ENCODE measurements around the gene DSG3. TPM values are rescaled to one million over a fixed set of nuclear protein-coding genes. Genes with fewer than 3 reads are reported as not detected.

DSG3 gene
- total RNA-seq, 1 donor from 2014 or later, result not detected

GRCh38 chr18:31430554-31430953 is 17.0 kb upstream of the DSG3 start:
- no peak for DNase-seq (ENCODE audit: extremely low read depth, low read depth, low spot score)

- DNase-seq (ENCODE audit: extremely low read depth, low read depth, low spot score), result no peak
Measured at GRCh38 chr18:31432316-31432715, 15.2 kb upstream of the DSG3 start.

GRCh38 chr18:31436825-31437224 is 10.7 kb upstream of the DSG3 start:
- no peak for DNase-seq (ENCODE audit: extremely low read depth, low read depth, low spot score)

GRCh38 chr18:31438402-31438801 is 9.1 kb upstream of the DSG3 start:
- no peak for DNase-seq (ENCODE audit: extremely low read depth, low read depth, low spot score)

- no peak for DNase-seq (ENCODE audit: extremely low read depth, low read depth, low spot score)
Measured at GRCh38 chr18:31439807-31440325, 7.7 kb upstream of the DSG3 start.

- DNase-seq (ENCODE audit: extremely low read depth, low read depth, low spot score), result no peak
Measured at GRCh38 chr18:31440787-31441186, 6.8 kb upstream of the DSG3 start.

- DNase-seq (ENCODE audit: extremely low read depth, low read depth, low spot score), result no peak
Measured at GRCh38 chr18:31441493-31441892, 6.0 kb upstream of the DSG3 start.

- DNase-seq (ENCODE audit: extremely low read depth, low read depth, low spot score), result no peak
Measured at GRCh38 chr18:31444142-31444541, 3.4 kb upstream of the DSG3 start.

GRCh38 chr18:31445908-31446307 is 1.6 kb upstream of the DSG3 start:
- DNase-seq (ENCODE audit: extremely low read depth, low read depth, low spot score), result no peak

GRCh38 chr18:31446854-31447253 is 687 bp upstream of the DSG3 start:
- no peak for DNase-seq (ENCODE audit: extremely low read depth, low read depth, low spot score)

- no peak for DNase-seq (ENCODE audit: extremely low read depth, low read depth, low spot score)
Measured at GRCh38 chr18:31450409-31450808, 2.9 kb downstream of the DSG3 start.

- DNase-seq (ENCODE audit: extremely low read depth, low read depth, low spot score), result no peak
Measured at GRCh38 chr18:31451625-31452024, 4.1 kb downstream of the DSG3 start.

- DNase-seq (ENCODE audit: extremely low read depth, low read depth, low spot score), result no peak
Measured at GRCh38 chr18:31454066-31454708, 6.6 kb downstream of the DSG3 start.

GRCh38 chr18:31469629-31470028 is 22.1 kb downstream of the DSG3 start:
- DNase-seq (ENCODE audit: extremely low read depth, low read depth, low spot score), result no peak

GRCh38 chr18:31478688-31479087 is 31.1 kb downstream of the DSG3 start:
- no peak for DNase-seq (ENCODE audit: extremely low read depth, low read depth, low spot score)

GRCh38 chr18:31482051-31482450 is 34.5 kb downstream of the DSG3 start:
- no peak for DNase-seq (ENCODE audit: extremely low read depth, low read depth, low spot score)

GRCh38 chr18:31483396-31483795 is 35.9 kb downstream of the DSG3 start:
- no peak for DNase-seq (ENCODE audit: extremely low read depth, low read depth, low spot score)

GRCh38 chr18:31484461-31484860 is 36.9 kb downstream of the DSG3 start:
- no peak for DNase-seq (ENCODE audit: extremely low read depth, low read depth, low spot score)

- no peak for DNase-seq (ENCODE audit: extremely low read depth, low read depth, low spot score)
Measured at GRCh38 chr18:31486165-31486564, 38.6 kb downstream of the DSG3 start.

- DNase-seq (ENCODE audit: extremely low read depth, low read depth, low spot score), result no peak
Measured at GRCh38 chr18:31487246-31488015, 39.9 kb downstream of the DSG3 start.

GRCh38 chr18:31489311-31489710 is 41.8 kb downstream of the DSG3 start:
- DNase-seq (ENCODE audit: extremely low read depth, low read depth, low spot score), result no peak

- no peak for DNase-seq (ENCODE audit: extremely low read depth, low read depth, low spot score)
Measured at GRCh38 chr18:31490387-31490786, 42.8 kb downstream of the DSG3 start.

All from glomerular endothelial cell (primary cell).